ENCODE measurements around the gene BICC1. TPM values are rescaled to one million over a fixed set of nuclear protein-coding genes. Genes with fewer than 3 reads are reported as not detected.

The BICC1 gene
- total and polyA plus RNA-seq, 2 donors (not counting 1 experiment from before 2014, with no cell fraction given), result not detected

GRCh38 chr10:58516119-58516518, 3.4 kb downstream of the BICC1 start:
- Mint-ChIP-seq H3K4me3 (no peak overlapping the region), H3K27me3 (peaks cover 41% of the 10 kb centered on the region), H3K27ac (no peak overlapping the region), H3K4me1 (peaks cover 13% of the 10 kb centered on the region), H3K9me3 (ENCODE audit: insufficient read depth) (no peaks in the 10 kb centered on the region)
- peaks cover 0 to 35% (median 20%) of the 10 kb centered on the region in 4 experiments for H3K27me3 ChIP-seq (replicated peaks in 1 of 4; ENCODE audit: control extremely low read depth in 1 of 4, control insufficient read depth in 3 of 4, insufficient read depth in 4 of 4, low read length in 3 of 4)
- H3K9me3 ChIP-seq (ENCODE audit: control extremely low read depth in 1 of 3, control insufficient read depth in 2 of 3, insufficient read depth in 1 of 3, low read length in 2 of 3), result no peaks in the 10 kb centered on the region
- DNase-seq (no peak), ATAC-seq (ENCODE audit: low read depth) (no peak)
- CTCF ChIA-PET, result no interaction called here
- TF ChIP-seq EZH2 (IDR thresholded peaks at IDR 0.05; ENCODE audit: borderline replicate concordance, insufficient read depth, low read depth, low read length, poor library complexity, severe bottlenecking), result no peak
- H4K20me1 ChIP-seq (ENCODE audit: control insufficient read depth, insufficient read depth, low read length, poor library complexity, severe bottlenecking), result no peaks in the 10 kb centered on the region
- H3K4me2 ChIP-seq (replicated peaks; ENCODE audit: low read depth, low read length, poor library complexity, severe bottlenecking), result no peak overlapping the region
- no peak overlapping the region for H3K9ac ChIP-seq (ENCODE audit: low read length)
- peaks cover 11 to 14% of the 10 kb centered on the region in 2 donors for H3K4me1 ChIP-seq (ENCODE audit: control insufficient read depth in 2 of 2, insufficient read depth in 2 of 2, low read length in 2 of 2)
- H3K27ac ChIP-seq (ENCODE audit: low read length in 2 of 2), result no peak overlapping the region
- no peak overlapping the region for H2AFZ ChIP-seq (ENCODE audit: insufficient read depth, low read depth, low read length, poor library complexity, severe bottlenecking)
- WGBS (ENCODE audit: insufficient coverage), result no CpG with 5 or more reads among the region's 1 CpG
- intact Hi-C loops (cut with micrococcal nuclease), result no loop called here
- POLR2A ChIA-PET, result no interaction called here
- H3K79me2 ChIP-seq (ENCODE audit: control insufficient read depth, insufficient read depth, low read length), result no peaks in the 10 kb centered on the region
- no peak overlapping the region for H3K4me3 ChIP-seq (ENCODE audit: control extremely low read depth in 1 of 5, extremely low read depth in 1 of 5, insufficient read depth in 1 of 5, low read depth in 2 of 5, low read length in 4 of 5)
- no peaks in the 10 kb centered on the region for H3K36me3 ChIP-seq (replicated peaks in 1 of 2; ENCODE audit: control extremely low read depth in 1 of 2, control insufficient read depth in 1 of 2, extremely low read depth in 1 of 2, insufficient read depth in 2 of 2, low read length in 1 of 2)

GRCh38 chr10:58516671-58517070, 4.0 kb downstream of the BICC1 start:
- no peak overlapping the region for H3K27ac ChIP-seq (ENCODE audit: low read length in 2 of 2)
- H4K20me1 ChIP-seq (ENCODE audit: control insufficient read depth, insufficient read depth, low read length, poor library complexity, severe bottlenecking), result no peaks in the 10 kb centered on the region
- no peak overlapping the region for H3K4me3 ChIP-seq (ENCODE audit: control extremely low read depth in 1 of 5, extremely low read depth in 1 of 5, insufficient read depth in 1 of 5, low read depth in 2 of 5, low read length in 4 of 5)
- Mint-ChIP-seq H3K27ac (no peak overlapping the region), H3K9me3 (ENCODE audit: insufficient read depth) (no peaks in the 10 kb centered on the region), H3K4me3 (no peak overlapping the region), H3K4me1 (peaks cover 13% of the 10 kb centered on the region), H3K27me3 (peaks cover 41% of the 10 kb centered on the region)
- intact Hi-C loops (cut with micrococcal nuclease), result no loop called here
- no peak overlapping the region for H3K9ac ChIP-seq (ENCODE audit: low read length)
- no peak overlapping the region for H3K4me2 ChIP-seq (replicated peaks; ENCODE audit: low read depth, low read length, poor library complexity, severe bottlenecking)
- H3K9me3 ChIP-seq (ENCODE audit: control extremely low read depth in 1 of 3, control insufficient read depth in 2 of 3, insufficient read depth in 1 of 3, low read length in 2 of 3), result no peaks in the 10 kb centered on the region
- no peak for DNase-seq
- TF ChIP-seq, protein P1, sequence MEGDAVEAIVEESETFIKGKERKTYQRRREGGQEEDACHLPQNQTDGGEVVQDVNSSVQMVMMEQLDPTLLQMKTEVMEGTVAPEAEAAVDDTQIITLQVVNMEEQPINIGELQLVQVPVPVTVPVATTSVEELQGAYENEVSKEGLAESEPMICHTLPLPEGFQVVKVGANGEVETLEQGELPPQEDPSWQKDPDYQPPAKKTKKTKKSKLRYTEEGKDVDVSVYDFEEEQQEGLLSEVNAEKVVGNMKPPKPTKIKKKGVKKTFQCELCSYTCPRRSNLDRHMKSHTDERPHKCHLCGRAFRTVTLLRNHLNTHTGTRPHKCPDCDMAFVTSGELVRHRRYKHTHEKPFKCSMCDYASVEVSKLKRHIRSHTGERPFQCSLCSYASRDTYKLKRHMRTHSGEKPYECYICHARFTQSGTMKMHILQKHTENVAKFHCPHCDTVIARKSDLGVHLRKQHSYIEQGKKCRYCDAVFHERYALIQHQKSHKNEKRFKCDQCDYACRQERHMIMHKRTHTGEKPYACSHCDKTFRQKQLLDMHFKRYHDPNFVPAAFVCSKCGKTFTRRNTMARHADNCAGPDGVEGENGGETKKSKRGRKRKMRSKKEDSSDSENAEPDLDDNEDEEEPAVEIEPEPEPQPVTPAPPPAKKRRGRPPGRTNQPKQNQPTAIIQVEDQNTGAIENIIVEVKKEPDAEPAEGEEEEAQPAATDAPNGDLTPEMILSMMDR (IDR thresholded peaks at IDR 0.05), result no peak
- TF ChIP-seq EZH2 (IDR thresholded peaks at IDR 0.05; ENCODE audit: borderline replicate concordance, insufficient read depth, low read depth, low read length, poor library complexity, severe bottlenecking), result no peak
- ChIA-PET CTCF (no interaction called here), POLR2A (no interaction called here)
- H3K79me2 ChIP-seq (ENCODE audit: control insufficient read depth, insufficient read depth, low read length), result no peaks in the 10 kb centered on the region
- H3K4me1 ChIP-seq (ENCODE audit: control insufficient read depth in 2 of 2, insufficient read depth in 2 of 2, low read length in 2 of 2), result peaks cover 11 to 14% of the 10 kb centered on the region in 2 donors
- H3K27me3 ChIP-seq (replicated peaks in 1 of 4; ENCODE audit: control extremely low read depth in 1 of 4, control insufficient read depth in 3 of 4, insufficient read depth in 4 of 4, low read length in 3 of 4), result peaks cover 0 to 30% (median 18%) of the 10 kb centered on the region in 4 experiments
- no peaks in the 10 kb centered on the region for H3K36me3 ChIP-seq (replicated peaks in 1 of 2; ENCODE audit: control extremely low read depth in 1 of 2, control insufficient read depth in 1 of 2, extremely low read depth in 1 of 2, insufficient read depth in 2 of 2, low read length in 1 of 2)
- H2AFZ ChIP-seq (ENCODE audit: insufficient read depth, low read depth, low read length, poor library complexity, severe bottlenecking), result no peak overlapping the region
- no peak for ATAC-seq (ENCODE audit: low read depth)

Measured in B cell (primary cell).